GM12878 (cell line): ENCODE data around the gene TAPBPL. TPM values are rescaled to one million over a fixed set of nuclear protein-coding genes. Genes with fewer than 3 reads are reported as not detected.

Source experiments
- BCL11A ChIP-seq: IDR thresholded peaks from 2 replicates; pipeline ENCODE4 v1.6.1; 2011; ENCODE audit warnings: low read depth, low read length
- BCL3 ChIP-seq: IDR thresholded peaks from 2 replicates; pipeline ENCODE4 v1.6.1; 2011; ENCODE audit warnings: borderline replicate concordance, low read depth, mild to moderate bottlenecking, moderate library complexity, low read length; ENCODE audit not compliant: insufficient read depth, poor library complexity, severe bottlenecking
- BHLHE40 ChIP-seq, 2 experiments: fragments of 450-650 bp in 1 of 2; IDR thresholded peaks; 2 replicates each; pipeline ENCODE4 v1.6.1; 2011 to 2017; ENCODE audit warnings: low read depth in 2 of 2, borderline replicate concordance in 1 of 2, improper control_type of control experiment in 1 of 2, low read length in 1 of 2, mild to moderate bottlenecking in 1 of 2
- CHD4 ChIP-seq: fragments of 200-600 bp; sonication (generic); IDR thresholded peaks from 2 replicates; pipeline ENCODE4 v1.6.1; 2016; ENCODE audit warnings: mild to moderate bottlenecking
- CTCF ChIP-seq, 3 experiments: IDR thresholded peaks in 2 of 3; conservative IDR thresholded peaks in 1 of 3; 2 replicates each; pipeline ENCODE4 v1.5.1; 2011; ENCODE audit warnings: low read depth in 3 of 3, low read length in 3 of 3, mild to moderate bottlenecking in 3 of 3, control low read depth in 2 of 3, moderate library complexity in 2 of 3, inconsistent platforms in 1 of 3, mixed read lengths in 1 of 3; ENCODE audit not compliant: control insufficient read depth in 2 of 3, insufficient read depth in 1 of 3; ENCODE audit errors: extremely low read depth in 1 of 3
- EP300 ChIP-seq, 2 experiments: fragments of 150-350 bp in 1 of 2; IDR thresholded peaks; 2 replicates each; pipeline ENCODE4 v1.6.1; 2011 to 2012; ENCODE audit warnings: low read depth in 2 of 2, low read length in 2 of 2, borderline replicate concordance in 1 of 2, improper control_type of control experiment in 1 of 2, inconsistent platforms in 1 of 2; ENCODE audit not compliant: control insufficient read depth in 1 of 2
- ESRRA ChIP-seq: IDR thresholded peaks from 2 replicates; pipeline ENCODE4 v1.6.1; 2012; ENCODE audit warnings: mild to moderate bottlenecking, low read length, improper control_type of control experiment
- GABPA ChIP-seq: IDR thresholded peaks from 2 replicates; pipeline ENCODE4 v1.6.1; 2014; ENCODE audit warnings: antibody characterized with exemption, low read depth, mild to moderate bottlenecking, inconsistent platforms
- IKZF2 ChIP-seq, 2 experiments: fragments of 450-650 bp; IDR thresholded peaks; 2 replicates each; pipeline ENCODE4 v1.6.1; 2017; ENCODE audit warnings: mild to moderate bottlenecking in 2 of 2, moderate library complexity in 2 of 2
- LARP7 ChIP-seq: fragments of 450-650 bp; IDR thresholded peaks from 2 replicates; pipeline ENCODE4 v1.6.1; 2017; ENCODE audit warnings: mild to moderate bottlenecking
- MLLT1 ChIP-seq: fragments of 450-650 bp; IDR thresholded peaks from 2 replicates; pipeline ENCODE4 v1.6.1; 2016; ENCODE audit warnings: mild to moderate bottlenecking
- NFIC ChIP-seq: IDR thresholded peaks from 2 replicates; pipeline ENCODE4 v1.6.1; 2012; ENCODE audit warnings: low read depth, mild to moderate bottlenecking, inconsistent platforms, low read length, moderate library complexity
- NFXL1 ChIP-seq: fragments of 450-650 bp; IDR thresholded peaks from 2 replicates; pipeline ENCODE4 v1.6.1; 2017; ENCODE audit warnings: antibody characterized with exemption, mild to moderate bottlenecking, borderline replicate concordance
- NFYB ChIP-seq: IDR thresholded peaks from 2 replicates; pipeline ENCODE4 v1.6.1; 2011; ENCODE audit warnings: low read depth, mild to moderate bottlenecking, low read length, improper control_type of control experiment, moderate library complexity; ENCODE audit not compliant: insufficient read depth
- POLR2AphosphoS5 ChIP-seq: IDR thresholded peaks from 2 replicates; pipeline ENCODE4 v1.6.1; 2011; ENCODE audit warnings: mild to moderate bottlenecking, low read length, inconsistent platforms
- RCOR1 ChIP-seq: conservative IDR thresholded peaks from 2 replicates; pipeline ENCODE4 v1.6.1; 2012; ENCODE audit warnings: low read depth, low read length, improper control_type of control experiment
- RELB ChIP-seq: fragments of 450-650 bp; IDR thresholded peaks from 2 replicates; pipeline ENCODE4 v1.6.1; 2017; ENCODE audit warnings: low read depth, mild to moderate bottlenecking, moderate library complexity
- RFX5 ChIP-seq: IDR thresholded peaks from 2 replicates; pipeline ENCODE4 v1.6.1; 2011; ENCODE audit warnings: low read depth, low read length, improper control_type of control experiment
- SMC3 ChIP-seq: IDR thresholded peaks from 2 replicates; pipeline ENCODE4 v1.6.1; 2011; ENCODE audit warnings: low read length, improper control_type of control experiment, borderline replicate concordance
- TAF1 ChIP-seq: IDR thresholded peaks from 2 replicates; pipeline ENCODE4 v1.6.1; 2011; ENCODE audit warnings: mild to moderate bottlenecking, low read depth, low read length, borderline replicate concordance
- TCF7 ChIP-seq: IDR thresholded peaks from 2 replicates; pipeline ENCODE4 v1.6.1; 2014; ENCODE audit warnings: antibody characterized with exemption, borderline replicate concordance
- ZNF622 ChIP-seq: fragments of 450-650 bp; IDR thresholded peaks from 2 replicates; pipeline ENCODE4 v1.6.1; 2017; ENCODE audit warnings: mild to moderate bottlenecking, inconsistent platforms
- polyA plus RNA-seq, 11 experiments: library from polyadenylated mRNA; depleted of rRNA in 4 of 11; unstranded in 6 of 11; stranded (reverse) in 5 of 11; fragments of >200 nt; fragmentation: Nextera tagmentation in 4 of 11; fragmentation: Illumina TruSeq in 1 of 11; extraction: Ambion mirVana in 4 of 11; extraction: Trizol in 1 of 11; gene quantifications; 1 replicate in 1 of 11; 2 replicates in 10 of 11; pipeline versions ENCODE4 v1.2.1 to v1.2.3, GENCODE V29; 2011 to 2016; ENCODE audit warnings: inconsistent platforms in 2 of 11, missing spikeins in 2 of 11, low read depth in 1 of 11
- total RNA-seq, 4 experiments: library from RNA; depleted of rRNA in 3 of 4; stranded (reverse); fragments of >200 nt in 3 of 4; fragmentation: Illumina TruSeq in 1 of 4; extraction: Trizol in 1 of 4; gene quantifications; 2 replicates each; pipeline versions ENCODE4 v1.2.1 to v1.2.3, GENCODE V29; 2013 to 2021

Gene TAPBPL
- total and polyA plus RNA-seq, 10 of the 15 experiments (the other 5 are each of a cell fraction or from before 2014, with no cell fraction given), result 12.4 to 45.0 (median 29.9) TPM

- TF ChIP-seq MLLT1 (peak; percentile 66; the same call in 1 of the 2 replicates), BCL3 (peak; percentile 69), BCL11A (peak; percentile 80), RFX5 (no peak), EP300 (IDR thresholded peaks at IDR 0.05; ENCODE audit: borderline replicate concordance in 1 of 2, control insufficient read depth in 1 of 2, low read depth in 2 of 2, low read length in 2 of 2) (peak; percentile 63 to 88; a peak in 3 of 4 replicates), RELB (peak; percentile 92), ESRRA (no peak), NFIC (peak; percentile 72; the same call in 1 of the 2 replicates), ZNF622 (no peak), SMC3 (peak; percentile 8; the same call in 1 of the 2 replicates), CTCF (IDR thresholded peaks at IDR 0.05 in 2 of 3, conservative IDR thresholded peaks at IDR 0.05 in 1 of 3; ENCODE audit: control insufficient read depth in 2 of 3, extremely low read depth in 1 of 3, insufficient read depth in 1 of 3, low read depth in 3 of 3, low read length in 3 of 3) (no peak), TAF1 (peak; percentile 72; the same call in 1 of the 2 replicates), IKZF2 (IDR thresholded peaks at IDR 0.05) (peak; percentile 96 to 97), NFXL1 (no peak), RCOR1 (0 out of 2 replicates have a peak, but pooled peaks have one; percentile 52), LARP7 (no peak; the same call in 1 of the 2 replicates), BHLHE40 (IDR thresholded peaks at IDR 0.05; ENCODE audit: borderline replicate concordance in 1 of 2, low read depth in 2 of 2, low read length in 1 of 2) (peak; percentile 67 to 76; a peak in 3 of 4 replicates), GABPA (peak; percentile 83; the same call in 1 of the 2 replicates), TCF7 (no peak), POLR2AphosphoS5 (peak; percentile 86), NFYB (no peak), CHD4 (no peak)
Observed at GRCh38 chr12:6461401-6462233, 9.8 kb downstream of the TAPBPL start (continued).
